NCI-H1436 treated with DMSO at 0.1 percent for 48 hours (cell line): ENCODE data around the gene LCLAT1.

ENCODE experiments used
- DNase-seq: peaks from one replicate; lab custom pipeline; 2025; lab: John Stamatoyannopoulos, UW

Gene LCLAT1

DNA sequence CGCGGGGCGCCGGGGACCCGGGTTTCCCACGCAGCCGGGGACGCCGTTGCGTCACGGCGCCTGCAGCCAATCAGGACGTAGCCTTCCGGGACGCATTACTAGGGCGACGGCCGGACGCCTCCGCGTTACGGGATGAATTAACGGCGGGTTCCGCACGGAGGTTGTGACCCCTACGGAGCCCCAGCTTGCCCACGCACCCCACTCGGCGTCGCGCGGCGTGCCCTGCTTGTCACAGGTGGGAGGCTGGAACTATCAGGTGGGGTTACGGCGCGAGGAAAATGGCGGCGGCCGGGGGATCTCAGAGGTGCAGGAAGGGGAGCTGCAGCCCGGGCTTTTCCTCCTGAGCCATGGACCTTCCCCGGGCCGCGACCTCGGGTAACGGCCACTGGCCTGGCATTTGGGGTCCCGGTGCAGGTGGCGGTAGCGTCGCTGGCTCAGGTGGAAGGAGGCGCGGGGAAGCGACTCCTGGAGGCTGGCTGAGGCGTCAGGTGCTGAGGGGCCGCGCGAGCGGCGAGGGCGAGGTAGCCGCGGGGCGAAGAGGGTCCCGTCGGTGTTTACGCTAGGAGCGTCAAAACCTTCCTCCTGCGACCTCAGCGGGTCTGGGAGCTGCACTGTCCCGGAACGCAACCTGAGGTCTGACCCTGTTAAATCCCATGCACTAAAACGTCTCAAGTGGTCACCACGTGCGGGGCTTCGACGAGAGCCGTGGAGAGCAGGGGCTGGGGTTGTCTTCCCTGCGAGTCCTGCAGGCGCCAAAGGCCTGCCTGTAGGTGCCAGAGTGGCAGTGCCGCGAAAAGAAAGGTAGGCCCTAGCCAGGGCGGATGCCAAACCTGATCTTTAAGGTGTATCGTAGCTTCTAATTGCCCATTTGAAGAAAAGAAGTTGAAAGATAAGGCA, at the start of gene LCLAT1:
TSS of gene LCLAT1 (plus strand) at position 98 of the 897 bp plus-strand sequence. CDS start 78,345 bp downstream, outside the sequence.
- DNase-seq = peak; percentile 15

DNA sequence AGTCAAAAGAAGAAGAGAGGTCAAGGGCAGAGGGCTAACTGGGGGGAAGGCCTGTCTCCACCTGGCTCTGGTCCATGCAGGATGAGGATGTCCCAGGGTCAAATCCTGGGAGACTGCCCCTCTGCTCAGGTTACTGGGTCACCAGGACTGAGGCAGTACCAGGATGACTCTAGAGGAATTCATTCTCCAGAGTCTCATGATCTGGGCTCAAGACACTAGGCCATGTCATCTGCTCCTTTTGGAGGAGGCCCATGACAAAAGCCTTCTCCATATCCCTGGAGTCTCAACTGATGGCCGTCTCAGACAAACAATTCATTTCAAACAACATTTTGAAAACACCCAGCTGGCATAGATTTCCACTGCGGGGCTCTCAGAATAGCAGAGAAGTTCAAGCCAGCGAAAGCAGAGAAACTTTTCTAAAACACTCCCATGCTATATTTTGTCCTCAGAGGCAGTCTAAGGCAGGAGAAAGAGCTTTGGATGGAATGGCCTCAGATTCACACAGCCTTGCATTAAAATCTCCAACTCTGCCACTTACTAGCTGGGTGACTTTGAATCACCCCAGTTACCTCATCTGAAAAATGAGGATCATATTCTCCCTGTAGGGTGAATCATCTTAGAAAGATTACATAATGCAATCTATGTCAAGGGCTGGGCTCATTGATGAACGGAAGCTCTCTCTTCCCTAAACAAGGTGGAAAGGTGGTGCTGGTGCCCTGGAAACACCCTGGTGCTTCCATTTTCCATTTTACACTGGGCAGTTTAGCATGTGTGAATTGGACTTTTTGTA, 48.8 kb upstream of the LCLAT1 start:
- no peak for DNase-seq

DNA sequence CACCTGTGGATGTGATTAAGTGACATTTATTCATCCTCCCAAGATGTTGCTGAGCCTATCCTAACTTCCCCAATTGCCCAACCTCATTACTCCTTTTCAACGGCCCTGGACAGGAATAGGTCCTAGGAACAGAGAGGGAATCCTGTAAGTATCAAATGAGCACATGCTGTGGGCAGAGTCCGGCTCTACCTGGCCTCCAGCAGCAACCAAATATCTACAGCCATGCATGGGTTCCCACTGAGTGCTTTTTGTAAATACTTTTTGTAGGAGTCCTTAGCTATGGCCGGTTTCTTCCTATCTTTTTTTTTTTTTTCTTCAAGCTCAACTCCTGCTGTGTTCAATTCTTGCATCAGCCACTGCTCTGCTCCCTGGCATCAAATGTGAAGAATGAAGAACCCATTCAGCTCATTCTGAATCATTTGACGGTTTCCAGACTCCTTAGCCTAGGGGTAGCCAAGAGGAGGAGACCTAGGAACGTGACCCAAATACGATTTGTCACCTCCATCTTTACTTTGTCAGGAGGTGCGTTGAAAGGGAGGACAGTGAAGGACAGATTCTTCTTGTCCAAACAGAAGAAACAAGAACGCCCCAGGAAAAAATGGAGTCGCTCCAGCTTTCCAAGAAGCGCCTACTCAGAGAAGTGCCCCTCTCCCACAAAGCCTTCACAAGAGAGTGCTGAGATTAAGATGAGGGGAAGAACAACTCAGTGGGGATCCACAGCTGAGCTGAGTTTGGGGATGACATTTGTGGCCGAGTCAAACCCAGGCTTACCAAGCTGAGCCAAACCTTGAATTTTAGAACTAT, 46.7 kb upstream of the LCLAT1 start:
- no peak for DNase-seq

DNA sequence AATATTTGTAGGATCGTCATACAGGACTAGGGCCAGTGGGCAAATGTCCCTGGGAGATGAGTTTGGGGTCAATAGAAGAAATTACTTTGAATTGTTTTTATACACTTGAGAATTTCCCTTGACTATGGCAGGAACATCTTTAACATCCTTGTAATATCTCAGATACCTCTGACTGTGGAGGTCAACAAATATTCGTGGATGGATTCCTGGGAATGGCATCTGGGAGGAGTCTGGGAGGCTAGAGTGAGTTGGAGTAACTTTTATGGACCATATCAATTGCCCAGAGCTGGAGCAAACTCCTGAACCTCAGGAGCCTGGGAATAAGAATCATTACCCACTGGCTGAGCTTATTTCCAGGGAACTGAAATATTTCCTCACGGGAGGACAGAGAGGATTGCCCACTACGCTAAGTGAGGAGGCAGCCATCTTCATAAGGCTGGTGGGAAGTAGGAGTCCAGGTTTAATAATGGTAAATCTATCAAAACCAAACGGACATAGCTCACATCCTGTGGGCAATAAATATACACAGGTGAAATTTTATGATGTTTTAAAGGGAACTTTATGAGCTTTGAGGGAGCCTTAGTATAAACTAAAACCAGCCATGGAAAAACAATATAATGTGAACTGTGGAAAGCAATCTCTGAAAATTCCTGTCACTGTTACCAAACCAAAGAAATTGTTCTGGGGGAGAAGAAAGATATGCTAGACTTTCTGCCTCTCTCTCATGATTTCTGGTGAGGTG, 44.4 kb upstream of the LCLAT1 start:
- DNase-seq = no peak

DNA sequence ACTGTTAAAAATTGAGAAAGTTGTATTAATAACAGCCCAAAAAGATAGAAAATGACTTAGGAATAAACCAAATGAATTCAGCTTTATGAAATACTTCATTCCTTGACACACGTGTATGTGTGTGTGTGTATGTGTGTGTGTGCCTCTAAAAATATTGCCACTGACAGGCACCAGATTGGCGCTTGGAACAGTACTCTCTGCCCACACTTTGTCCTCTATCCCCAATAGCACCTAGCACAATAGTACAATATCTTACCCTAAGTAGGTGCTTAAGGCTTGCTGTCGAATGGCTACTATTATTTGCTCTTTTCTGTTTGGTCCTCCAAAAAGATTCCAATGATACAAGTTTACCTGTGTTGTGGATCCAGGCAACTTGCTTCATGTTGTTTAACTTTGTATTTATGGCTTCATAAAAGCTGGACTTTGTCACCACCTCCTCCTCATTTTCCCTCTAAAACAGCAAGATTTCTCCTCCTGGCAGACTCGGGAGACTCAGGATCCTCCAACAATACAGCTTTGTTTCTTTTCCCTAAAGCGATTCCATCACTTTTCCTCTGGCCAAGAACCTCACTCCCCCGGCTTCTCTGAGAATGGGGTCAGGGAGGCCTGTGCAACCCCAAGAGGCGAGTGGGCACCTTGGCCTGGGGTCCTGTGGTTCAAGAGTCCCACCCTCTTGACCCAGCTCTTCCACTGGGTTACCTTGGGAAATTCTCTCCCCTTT, 43.3 kb upstream of the LCLAT1 start:
- DNase-seq = no peak

DNA sequence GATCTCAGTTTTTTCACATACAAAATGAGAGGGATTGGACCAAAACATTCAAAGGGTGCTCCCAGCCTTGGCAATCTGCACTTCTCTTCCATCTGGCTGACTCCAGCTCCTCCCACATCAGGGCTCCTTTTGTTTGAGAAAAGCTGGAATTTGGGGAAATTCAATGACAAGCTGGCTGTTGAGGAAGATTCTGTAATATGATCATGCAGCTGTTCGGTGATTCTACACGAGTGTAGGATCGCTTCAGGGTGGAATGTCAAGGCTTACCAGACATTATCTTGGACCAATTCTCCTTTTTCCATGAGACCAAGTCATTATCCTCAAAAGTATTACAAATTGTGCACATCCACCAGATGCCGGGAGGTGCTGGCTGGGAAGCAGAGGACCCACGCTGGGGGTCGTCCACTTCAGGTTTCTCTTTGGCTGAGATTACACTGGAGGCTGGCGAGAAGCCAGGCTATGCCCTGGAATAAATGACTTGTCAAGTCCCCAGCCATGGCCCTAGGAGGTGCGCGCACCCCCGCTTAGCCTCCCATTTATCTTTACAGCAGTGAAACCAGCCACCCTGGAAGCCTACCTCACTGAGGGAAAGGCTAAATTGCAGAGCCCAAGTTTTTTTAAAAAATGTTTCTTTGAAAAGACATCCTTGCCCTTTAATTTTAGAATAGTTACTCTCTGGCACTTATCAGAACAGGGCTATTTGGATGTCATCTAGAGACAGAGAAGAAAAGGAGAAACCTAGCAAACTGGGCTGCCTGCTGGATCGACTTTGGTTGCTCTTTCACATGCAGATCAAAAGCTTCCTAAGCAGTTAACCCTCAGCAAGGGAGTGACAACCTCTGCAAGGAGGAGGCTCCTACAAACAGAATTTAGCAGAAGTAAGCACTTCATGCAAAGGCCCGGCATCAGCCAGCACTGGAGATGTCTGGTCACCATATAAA, 42.5 kb upstream of the LCLAT1 start:
- no peak for DNase-seq

DNA sequence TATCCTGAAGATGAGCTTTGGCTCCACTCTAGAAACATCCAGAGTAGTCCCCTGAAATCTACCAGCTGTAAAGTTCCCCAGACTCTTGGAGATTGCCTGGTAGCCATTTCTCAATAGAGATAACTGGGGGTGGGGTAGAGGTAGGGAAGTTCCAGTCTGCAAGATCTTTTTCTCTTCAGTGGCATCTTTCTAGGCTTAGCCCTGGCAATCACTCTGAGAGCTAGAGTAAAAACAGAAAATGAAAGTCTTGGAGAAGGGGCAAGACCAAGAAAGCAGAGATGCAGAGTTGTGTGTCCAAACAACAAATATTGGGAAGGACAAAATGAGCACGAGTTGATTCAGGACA, 41.8 kb upstream of the LCLAT1 start:
- no peak for DNase-seq

DNA sequence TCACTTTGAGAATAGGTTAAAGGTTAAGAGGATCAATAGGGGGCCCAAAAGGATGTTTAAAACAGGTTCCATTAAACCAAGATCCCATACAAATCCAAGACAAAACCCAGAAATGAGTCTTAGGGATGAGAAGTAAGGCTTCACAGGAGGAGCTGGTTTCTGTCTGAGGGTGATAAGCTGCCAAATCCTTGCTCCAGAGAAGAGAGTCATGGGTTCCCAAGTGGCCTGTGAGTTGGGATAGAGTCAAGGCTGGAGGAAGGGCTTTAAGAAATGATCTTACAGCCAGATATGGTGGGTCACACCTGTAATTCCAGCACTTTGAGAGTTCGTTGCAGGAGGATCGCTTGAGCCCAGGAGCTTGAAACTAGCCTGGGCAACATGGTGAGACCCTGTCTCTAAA, 40.2 kb upstream of the LCLAT1 start:
- no peak for DNase-seq

DNA sequence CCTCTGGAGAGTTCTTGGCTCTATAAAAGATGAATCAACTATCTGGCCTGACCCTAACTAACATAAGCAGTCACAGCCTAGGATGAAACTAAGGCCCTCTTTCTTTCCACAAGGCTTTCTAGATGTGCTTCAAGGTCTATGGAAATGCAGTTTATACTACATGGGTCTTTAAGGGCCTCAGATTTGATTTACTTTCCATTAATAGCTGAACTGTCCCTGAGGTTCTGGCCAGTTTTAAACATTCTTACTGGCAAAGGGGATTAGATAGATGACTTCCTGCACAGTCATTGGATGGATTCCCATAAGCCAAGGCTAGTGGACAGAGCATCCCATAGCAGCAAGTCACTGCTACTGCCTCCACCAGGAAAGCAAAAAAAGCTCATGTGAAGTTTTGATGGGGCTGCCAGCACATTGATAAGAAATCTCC, 38.1 kb upstream of the LCLAT1 start:
- DNase-seq = no peak

DNA sequence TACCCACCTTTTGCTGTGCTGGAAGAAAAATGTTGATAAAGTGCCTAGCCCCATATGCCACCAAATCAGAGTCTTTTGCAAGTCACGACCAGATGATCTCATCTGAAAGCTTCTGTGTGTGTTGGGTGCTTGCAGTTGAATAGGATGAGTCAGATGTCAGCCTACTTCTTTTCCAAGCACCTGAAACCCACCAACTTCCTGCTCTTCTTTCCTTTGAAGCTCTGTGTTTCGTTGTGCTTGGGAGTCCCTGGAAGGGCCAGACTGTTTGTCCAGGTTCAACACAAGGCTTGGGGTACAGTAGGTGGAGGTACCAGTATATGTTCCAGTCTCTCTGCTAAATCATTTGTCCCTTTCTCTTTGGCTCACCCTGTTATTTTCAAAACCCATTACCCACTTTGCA, 36.8 kb upstream of the LCLAT1 start:
- no peak for DNase-seq

DNA sequence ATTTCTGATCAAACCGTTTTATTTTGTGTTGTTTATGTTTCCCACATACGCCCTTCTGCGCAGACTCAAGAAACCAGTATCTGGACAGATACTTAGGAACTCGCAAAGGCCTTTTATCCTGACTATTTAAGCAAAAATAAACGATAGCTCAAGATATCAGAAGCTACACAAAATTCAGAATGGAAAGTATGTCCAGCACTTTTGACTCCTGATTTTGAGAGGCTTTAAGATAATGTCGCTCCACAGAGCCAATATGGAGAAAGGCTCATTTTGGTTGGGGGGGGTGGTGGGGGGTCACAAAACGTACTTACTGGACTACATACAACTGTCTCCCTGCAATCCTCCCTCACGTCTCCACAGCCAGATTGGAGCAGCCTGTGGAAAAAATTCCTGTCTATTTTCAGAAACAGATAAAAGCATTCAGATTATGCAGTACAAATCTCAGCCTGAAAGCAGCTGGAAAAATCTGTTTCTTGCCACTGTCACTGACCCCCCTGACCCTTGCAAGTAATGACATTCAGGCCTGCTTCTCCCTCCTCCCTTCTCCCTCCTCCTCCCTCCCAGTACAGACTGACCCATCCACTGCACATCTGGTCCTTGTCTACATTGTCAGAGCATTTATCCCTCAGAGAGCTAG, 34.9 kb upstream of the LCLAT1 start:
- DNase-seq = no peak

DNA sequence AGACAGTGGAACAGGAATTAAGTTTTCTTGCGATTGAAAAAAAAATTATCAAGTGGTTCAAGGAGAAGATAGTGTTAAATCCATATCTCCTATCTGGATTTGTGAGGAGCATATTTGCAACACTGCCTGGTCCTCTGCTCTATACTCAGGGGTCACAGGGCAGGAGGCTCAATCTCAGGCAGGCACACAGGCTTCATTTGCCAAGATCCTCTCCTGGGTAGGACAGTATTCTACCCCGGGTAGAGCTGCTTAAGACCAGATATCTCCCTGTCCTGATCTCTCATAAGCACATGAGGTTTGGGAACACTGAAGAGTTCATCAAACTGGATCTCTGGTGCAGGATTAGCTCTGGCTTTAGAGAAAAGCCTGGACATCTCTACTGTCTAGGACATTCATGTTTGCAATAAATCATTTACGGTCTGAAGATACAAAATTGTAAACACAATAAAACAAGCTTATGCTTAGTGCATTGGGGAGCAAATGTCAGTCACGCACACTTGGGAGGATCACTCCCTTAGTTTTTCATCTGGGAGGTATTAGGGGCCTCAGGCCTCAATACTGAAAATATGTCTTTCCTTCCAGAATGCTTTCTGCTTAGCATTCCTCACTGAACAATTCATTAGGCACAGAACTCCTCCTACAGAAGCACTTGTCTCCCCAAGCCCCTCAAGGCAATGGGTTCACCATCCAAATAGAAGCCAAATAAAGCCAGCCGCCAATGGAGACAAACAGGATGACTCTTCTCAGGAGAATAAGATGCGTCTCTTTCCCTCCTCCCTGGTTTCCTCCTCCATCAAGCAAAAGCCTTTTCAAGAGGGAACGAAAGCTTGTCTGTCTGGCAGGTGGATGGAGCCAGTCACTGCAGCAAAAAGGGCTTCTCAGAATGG, 34.1 kb upstream of the LCLAT1 start:
- DNase-seq = no peak

DNA sequence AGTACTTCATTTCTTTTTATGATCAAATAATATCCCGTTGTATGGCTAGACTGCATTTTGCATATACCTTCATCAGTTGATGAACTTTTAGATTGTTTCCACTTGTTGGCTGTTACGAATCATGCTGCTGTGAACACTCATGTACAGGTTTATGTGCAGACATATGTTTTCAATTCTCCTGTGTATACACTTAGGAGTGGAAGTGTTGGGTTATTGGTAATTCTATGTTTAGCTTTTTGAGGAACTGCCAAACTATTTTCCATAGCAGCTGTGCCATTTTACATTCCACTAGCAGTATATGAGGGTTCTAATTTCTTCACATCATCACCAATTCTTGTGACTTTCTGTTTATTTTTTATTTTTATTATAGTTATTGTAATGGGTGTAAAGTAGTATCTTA, 32.1 kb upstream of the LCLAT1 start:
- DNase-seq = no peak

DNA sequence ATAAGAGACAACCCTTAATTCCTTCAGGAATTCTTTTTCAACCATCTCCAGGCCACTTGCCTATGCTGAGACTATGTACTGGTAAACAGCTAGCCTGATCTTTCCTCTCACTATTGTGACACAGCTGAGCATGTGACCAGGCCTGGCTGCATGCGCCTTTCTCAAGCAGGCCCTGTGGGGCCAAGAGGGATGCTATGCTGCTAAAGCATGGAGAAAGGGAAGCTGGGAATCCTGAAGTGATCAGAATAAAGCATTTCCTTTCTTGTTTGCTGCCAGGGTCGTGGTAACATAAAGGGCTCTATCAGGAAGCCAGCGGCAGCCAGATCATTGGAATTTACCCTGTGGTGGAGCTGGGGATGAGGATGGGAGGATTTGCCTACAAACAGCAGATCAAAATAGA, 29.8 kb upstream of the LCLAT1 start:
- DNase-seq = no peak

DNA sequence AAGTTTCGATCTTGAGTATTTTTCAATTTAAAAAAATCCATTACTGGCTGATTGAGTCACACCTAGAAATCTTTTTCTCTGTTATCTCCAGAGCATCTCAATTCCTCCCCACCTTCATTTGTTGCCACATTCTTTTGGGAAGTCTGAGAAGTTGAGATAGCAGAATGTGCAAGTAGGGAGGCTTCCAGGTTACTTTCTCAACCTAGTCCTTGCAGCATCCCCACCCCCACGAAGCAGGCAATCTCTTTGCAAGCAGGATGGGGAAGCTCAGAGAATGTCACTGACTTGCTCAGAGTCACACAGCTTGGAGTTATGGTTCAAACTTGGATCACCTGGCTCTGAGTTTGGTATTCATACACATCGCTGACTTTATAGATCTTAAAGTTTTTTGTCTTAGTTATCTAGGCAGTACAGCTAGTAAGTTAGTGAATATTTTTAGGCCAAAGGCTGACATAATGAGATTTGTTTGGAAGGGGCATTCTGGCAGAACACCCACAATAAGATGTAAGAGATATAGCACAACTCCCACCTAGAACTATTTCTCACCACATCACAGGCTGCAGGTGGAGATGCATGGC, 25.9 kb upstream of the LCLAT1 start:
- DNase-seq = no peak

DNA sequence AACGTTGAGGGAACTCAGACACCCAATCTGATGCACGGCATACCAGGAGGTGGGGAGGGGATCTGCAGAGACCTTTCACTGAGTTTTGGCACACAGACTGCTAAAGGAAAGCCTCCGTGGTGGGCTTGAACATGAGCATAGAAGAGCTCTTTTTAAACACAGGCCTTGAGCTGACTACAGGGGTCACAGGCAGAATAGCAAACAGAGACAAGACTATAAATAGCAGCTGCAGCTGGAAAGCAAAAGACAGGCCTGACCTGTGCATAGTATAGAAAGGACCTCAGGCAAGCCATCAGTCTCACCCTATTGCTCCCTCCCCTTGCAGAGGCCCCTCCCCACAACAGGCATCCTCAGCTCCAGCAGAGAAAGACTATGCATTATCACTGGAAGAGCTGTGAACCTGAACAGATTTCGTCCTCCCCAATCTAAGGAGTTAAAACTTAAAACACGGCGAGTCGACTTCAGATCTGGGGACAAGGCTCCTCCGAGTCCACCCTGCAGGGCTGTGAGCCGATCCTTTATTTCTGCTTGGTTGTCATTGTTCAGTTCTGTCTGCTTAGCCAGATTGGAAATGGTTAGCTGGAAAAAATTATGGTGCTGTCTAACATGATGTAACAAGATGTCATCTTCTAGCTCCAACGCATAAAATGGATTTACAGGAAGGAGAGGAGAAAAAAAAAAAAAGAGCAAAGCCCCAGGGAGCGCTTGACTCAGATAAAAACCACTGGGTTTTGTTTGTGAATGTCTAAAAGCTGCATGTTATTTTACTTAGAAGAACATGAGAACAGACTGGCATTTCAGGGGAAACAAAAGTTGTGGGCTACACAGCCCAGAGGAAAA, 25.2 kb upstream of the LCLAT1 start:
- no peak for DNase-seq

DNA sequence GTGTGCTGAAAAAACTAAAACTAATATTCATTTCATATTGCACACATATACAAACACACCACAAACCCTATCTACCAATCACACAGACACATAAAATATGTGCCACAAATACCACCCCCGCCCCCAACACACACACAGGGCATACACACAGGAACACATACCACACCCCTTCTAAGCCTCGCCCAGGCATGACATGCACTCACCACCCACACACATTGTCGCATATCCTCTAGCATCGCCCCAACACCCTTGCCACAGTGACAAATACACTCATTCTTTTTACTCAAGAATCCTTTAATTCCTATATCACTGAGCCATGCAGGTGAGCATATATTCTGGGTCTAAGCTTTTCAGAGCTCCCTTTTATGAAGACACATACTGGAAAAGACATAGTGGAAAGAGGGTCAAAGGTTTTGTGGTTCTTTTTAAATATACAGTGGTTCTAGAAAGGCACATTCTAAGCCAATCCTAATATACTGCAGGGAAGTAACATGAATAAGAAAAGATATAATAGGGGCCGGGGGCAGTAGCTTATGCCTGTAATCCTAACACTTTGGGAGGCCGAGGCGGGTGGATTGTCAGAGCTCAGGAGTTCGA, 24.5 kb upstream of the LCLAT1 start:
- no peak for DNase-seq
